HG02759 (cell line): ENCODE measurements around the gene GXYLT1.
"Not testable (repeated sequence)": the region's sequence is repeated elsewhere in the genome, so short reads cannot be mapped to it uniquely, and the experiment has no call there.

Experiments
- ATAC-seq: cut with Tn5 transposase; IDR thresholded peaks from one replicate; pipeline ENCODE4 v1.9.1; 2021; ENCODE audit warnings: mild to moderate bottlenecking, moderate library complexity; ENCODE audit not compliant: unreplicated experiment

The GXYLT1 gene

GRCh38 chr12:42102720-42103119 lies 42.0 kb downstream of the GXYLT1 start:
- ATAC-seq: no peak

GRCh38 chr12:42099433-42099832 lies 45.2 kb downstream of the GXYLT1 start:
- no peak for ATAC-seq

- ATAC-seq: peak; percentile 96
Observed at GRCh38 chr12:42097971-42098370, 46.7 kb downstream of the GXYLT1 start.

- no peak for ATAC-seq
Observed at GRCh38 chr12:42094277-42094676, 50.4 kb downstream of the GXYLT1 start.

GRCh38 chr12:42091769-42092168 lies 52.9 kb downstream of the GXYLT1 start:
- no peak for ATAC-seq

- no peak for ATAC-seq
Observed at GRCh38 chr12:42090899-42091298, 53.8 kb downstream of the GXYLT1 start.

- no peak for ATAC-seq
Observed at GRCh38 chr12:42086031-42086430, 58.6 kb downstream of the GXYLT1 start.

- no peak for ATAC-seq
Observed at GRCh38 chr12:42085594-42085993, 59.1 kb downstream of the GXYLT1 start.

- ATAC-seq: no peak
Observed at GRCh38 chr12:42084522-42084921, 60.2 kb downstream of the GXYLT1 start.

GRCh38 chr12:42076976-42077375 lies 67.7 kb downstream of the GXYLT1 start:
- ATAC-seq: no peak

GRCh38 chr12:42070036-42070435 lies 74.6 kb downstream of the GXYLT1 start:
- no peak for ATAC-seq

GRCh38 chr12:42059127-42059526 lies 85.5 kb downstream of the GXYLT1 start:
- no peak for ATAC-seq

- ATAC-seq: peak; percentile 90
Observed at GRCh38 chr12:42056130-42056529, 88.5 kb downstream of the GXYLT1 start.

GRCh38 chr12:42053456-42053855 lies 91.2 kb downstream of the GXYLT1 start:
- ATAC-seq: no peak

- ATAC-seq: not testable (repeated sequence)
Observed at GRCh38 chr12:42048980-42049379, 95.7 kb downstream of the GXYLT1 start.

GRCh38 chr12:42039577-42039976 lies 105.1 kb downstream of the GXYLT1 start:
- ATAC-seq: no peak

GRCh38 chr12:42039176-42039575 lies 105.5 kb downstream of the GXYLT1 start:
- ATAC-seq: no peak

- ATAC-seq: no peak
Observed at GRCh38 chr12:42031847-42032564, 112.7 kb downstream of the GXYLT1 start.
